Measurements from ENCODE around the gene CARD10. TPM values are rescaled to one million over a fixed set of nuclear protein-coding genes. Genes with fewer than 3 reads are reported as not detected.
"Not testable (repeated sequence)": the region's sequence is repeated elsewhere in the genome, so short reads cannot be mapped to it uniquely, and the experiment has no call there.

The CARD10 gene
- total RNA-seq, 4 donors from 2014 or later: 6.5 to 17.3 (median 11.0) TPM

DNA sequence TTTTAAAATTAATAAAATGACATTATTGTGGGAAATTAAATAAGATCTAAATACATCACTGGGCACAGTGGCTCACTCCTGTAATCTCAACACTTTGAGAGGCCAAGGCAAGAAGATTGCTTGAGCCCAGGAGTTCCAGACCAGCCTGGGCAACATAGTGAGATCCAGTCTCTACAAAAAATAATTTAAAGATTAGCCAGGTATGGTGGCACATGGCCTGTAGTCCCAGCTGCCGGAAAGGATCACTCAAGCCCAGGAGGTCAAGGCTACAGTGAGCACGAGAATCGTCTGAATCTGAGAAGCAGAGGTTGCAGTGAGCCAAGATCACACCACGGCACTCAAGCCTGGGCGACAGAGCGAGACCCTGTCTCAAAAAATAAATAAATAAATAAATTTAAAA, 15.9 kb upstream of the CARD10 start:
- no peaks in the 10 kb centered on the region for H3K9me3 ChIP-seq
- 72% methylated on average over 6 of the region's 6 CpGs for WGBS, 2 donors
- DNase-seq: no peak
- no peaks in the 10 kb centered on the region for H3K27me3 ChIP-seq
- H3K4me3 ChIP-seq (replicated peaks in 1 of 3): no peak overlapping the region
- H3K4me1 ChIP-seq: peaks cover 5 to 11% of the 10 kb centered on the region in 2 donors
- intact Hi-C loops (cut with DNase I): no loop called here
- H3K27ac ChIP-seq: no peak overlapping the region
- TF ChIP-seq, protein P1, sequence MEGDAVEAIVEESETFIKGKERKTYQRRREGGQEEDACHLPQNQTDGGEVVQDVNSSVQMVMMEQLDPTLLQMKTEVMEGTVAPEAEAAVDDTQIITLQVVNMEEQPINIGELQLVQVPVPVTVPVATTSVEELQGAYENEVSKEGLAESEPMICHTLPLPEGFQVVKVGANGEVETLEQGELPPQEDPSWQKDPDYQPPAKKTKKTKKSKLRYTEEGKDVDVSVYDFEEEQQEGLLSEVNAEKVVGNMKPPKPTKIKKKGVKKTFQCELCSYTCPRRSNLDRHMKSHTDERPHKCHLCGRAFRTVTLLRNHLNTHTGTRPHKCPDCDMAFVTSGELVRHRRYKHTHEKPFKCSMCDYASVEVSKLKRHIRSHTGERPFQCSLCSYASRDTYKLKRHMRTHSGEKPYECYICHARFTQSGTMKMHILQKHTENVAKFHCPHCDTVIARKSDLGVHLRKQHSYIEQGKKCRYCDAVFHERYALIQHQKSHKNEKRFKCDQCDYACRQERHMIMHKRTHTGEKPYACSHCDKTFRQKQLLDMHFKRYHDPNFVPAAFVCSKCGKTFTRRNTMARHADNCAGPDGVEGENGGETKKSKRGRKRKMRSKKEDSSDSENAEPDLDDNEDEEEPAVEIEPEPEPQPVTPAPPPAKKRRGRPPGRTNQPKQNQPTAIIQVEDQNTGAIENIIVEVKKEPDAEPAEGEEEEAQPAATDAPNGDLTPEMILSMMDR (IDR thresholded peaks at IDR 0.05): no peak
- TF ChIP-seq POLR2A (IDR thresholded peaks at IDR 0.05): no peak
- H3K36me3 ChIP-seq: no peaks in the 10 kb centered on the region

DNA sequence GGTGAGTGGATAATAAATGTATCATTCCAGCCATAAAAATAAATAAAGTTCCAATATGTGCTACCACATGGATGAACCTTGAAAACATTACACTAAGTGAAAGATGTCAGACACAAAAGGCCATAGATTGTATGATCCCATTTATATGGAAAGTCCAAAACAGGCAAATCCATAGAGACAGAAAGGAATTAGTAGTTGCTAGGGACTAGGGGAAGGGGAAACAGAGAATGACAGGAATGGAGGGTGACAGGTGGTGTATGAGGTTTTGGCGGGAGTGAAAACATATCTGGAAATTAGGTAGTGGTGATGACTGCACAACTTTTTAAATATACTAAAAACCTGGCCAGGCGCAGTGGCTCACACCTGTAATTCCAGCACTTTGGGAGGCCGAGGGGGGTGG, 15.2 kb upstream of the CARD10 start:
- Histone ChIP-seq H3K27me3 (no peaks in the 10 kb centered on the region), H3K4me3 (replicated peaks in 1 of 3) (no peak overlapping the region), H3K36me3 (no peaks in the 10 kb centered on the region), H3K4me1 (peaks cover 5 to 11% of the 10 kb centered on the region in 2 donors), H3K27ac (no peak overlapping the region), H3K9me3 (no peaks in the 10 kb centered on the region)
- intact Hi-C loops (cut with DNase I): no loop called here
- DNase-seq: no peak
- TF ChIP-seq, protein P1 (IDR thresholded peaks at IDR 0.05): no peak
- no peak for TF ChIP-seq POLR2A (IDR thresholded peaks at IDR 0.05)
- 88 to 93% methylated on average over 3 of the region's 3 CpGs for WGBS, 2 donors

DNA sequence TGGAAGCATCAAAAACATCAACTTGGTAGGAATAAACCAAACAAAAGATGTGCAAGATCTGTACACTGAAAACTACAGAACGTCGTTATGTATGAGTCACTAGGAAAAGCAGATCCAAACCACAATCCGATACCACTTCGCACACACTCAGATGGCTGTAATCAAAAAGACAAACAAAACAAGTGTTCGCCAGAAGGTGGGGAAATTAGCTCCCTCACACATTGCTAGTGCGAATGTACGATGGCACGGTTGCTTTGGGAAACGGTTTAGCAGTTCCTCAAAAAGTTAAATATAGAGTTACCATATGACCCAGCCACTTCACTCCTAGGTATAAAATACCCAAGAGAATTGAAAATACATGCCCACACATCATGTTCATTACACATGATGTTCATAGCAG, 14.8 kb upstream of the CARD10 start:
- Histone ChIP-seq H3K4me3 (replicated peaks in 1 of 3) (no peak overlapping the region), H3K27ac (no peak overlapping the region), H3K36me3 (no peaks in the 10 kb centered on the region), H3K9me3 (no peaks in the 10 kb centered on the region), H3K4me1 (peaks cover 4 to 6% of the 10 kb centered on the region in 2 donors), H3K27me3 (no peaks in the 10 kb centered on the region)
- 77 to 81% methylated on average over 9 of the region's 9 CpGs for WGBS, 2 donors
- intact Hi-C loops (cut with DNase I): no loop called here
- no peak for DNase-seq
- no peak for TF ChIP-seq POLR2A (IDR thresholded peaks at IDR 0.05)
- TF ChIP-seq, protein P1 (IDR thresholded peaks at IDR 0.05): no peak

DNA sequence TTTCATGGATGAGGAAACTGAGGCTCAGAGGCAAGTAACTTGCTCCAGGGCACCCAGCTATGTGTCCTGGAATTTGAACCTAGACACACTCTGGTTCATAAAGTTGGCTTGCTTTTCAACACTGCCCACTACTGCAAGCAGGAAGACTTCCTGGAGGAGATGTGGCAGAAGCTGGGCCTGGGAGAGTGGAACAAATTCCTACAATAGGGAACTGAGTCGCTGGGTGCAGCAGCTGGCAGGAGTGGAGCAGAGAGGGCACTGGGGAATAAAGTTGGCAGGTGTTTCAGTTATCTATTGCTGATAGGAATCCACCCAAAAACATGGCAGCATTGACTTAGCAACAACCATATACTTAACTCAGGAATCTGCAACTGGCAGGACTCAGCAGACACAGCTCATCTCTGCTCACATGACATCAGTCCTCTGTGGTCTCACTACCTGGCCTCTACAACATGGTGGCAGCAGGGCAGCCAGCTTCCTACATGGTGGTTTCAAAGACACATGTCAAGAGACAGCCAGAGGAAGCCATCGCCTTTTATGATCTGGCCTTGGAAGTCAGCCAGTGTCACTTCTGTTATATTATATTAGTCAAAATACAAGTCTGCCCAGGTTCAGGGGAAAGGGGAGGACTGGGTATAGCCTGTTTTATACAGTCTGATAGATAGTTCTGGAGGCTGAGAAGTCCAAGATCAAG, 10.6 kb upstream of the CARD10 start:
- no peak overlapping the region for H3K4me3 ChIP-seq (replicated peaks in 1 of 3)
- H3K4me1 ChIP-seq: peaks cover 0 to 6% of the 10 kb centered on the region in 2 donors
- no peaks in the 10 kb centered on the region for H3K36me3 ChIP-seq
- TF ChIP-seq, protein P1 (IDR thresholded peaks at IDR 0.05): no peak
- TF ChIP-seq POLR2A (IDR thresholded peaks at IDR 0.05): no peak
- intact Hi-C loops (cut with DNase I): no loop called here
- DNase-seq: no peak
- H3K27ac ChIP-seq: no peak overlapping the region
- H3K27me3 ChIP-seq: no peaks in the 10 kb centered on the region
- H3K9me3 ChIP-seq: no peaks in the 10 kb centered on the region
- whole genome bisulfite sequencing, 2 donors: 66 to 84% methylated on average over 2 of the region's 2 CpGs

DNA sequence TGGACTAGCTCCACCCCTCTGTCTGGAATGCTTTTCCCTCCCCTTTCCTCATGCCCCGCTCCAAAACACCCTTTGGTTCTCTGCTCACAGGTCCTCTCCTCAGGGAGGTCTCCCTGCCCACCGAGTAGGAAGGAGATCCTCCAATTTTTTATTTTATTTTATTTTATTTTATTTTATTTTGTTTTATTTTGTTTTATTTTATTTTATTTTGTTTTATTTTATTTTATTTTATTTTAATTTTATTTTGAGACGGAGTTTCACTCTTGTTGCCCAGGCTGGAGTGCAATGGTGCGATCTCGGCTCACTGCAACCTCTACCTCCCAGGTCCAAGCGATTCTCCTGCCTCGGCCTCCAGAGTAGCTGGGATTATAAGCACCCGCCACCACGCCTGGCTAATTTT, 8.7 kb upstream of the CARD10 start:
- H3K36me3 ChIP-seq; intact Hi-C loops (cut with DNase I); H3K9me3 ChIP-seq; H3K4me3 ChIP-seq (replicated peaks in 1 of 3); H3K27ac ChIP-seq; H3K27me3 ChIP-seq; H3K4me1 ChIP-seq; DNase-seq: not testable (repeated sequence)
- 95 to 96% methylated on average over 9 of the region's 9 CpGs for WGBS, 2 donors

DNA sequence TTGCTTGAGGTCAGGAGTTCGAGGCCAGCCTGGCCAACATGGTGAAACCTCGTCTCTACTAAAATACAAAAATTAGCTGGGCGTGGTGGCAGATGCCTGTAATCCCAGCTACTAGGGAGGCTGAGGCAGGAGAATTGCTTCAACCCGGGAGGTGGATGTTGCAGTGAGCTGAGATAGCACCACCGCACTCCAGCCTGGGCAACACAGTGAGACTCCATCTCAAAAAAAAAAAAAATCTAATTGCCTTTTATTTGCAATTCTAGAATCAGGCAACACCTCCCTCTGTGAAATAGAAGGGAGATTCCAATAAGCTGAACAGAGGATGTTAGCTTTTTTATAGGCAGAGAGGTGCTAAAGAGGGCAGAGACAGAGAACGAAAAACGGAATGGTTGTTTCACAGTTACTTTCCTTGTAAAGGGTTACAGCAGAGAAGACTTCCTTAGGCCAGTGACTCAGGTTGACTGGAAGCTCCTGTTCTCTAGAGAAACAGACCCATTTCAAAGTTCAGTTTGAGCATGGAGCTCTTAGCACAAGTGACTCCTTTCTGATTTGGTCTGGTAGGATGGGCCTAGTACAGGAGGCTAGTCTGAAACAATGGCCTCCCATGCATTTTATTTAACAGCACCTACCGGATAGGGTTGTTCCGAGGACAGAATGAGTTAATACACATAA, 8.0 kb upstream of the CARD10 start:
- H3K27me3 ChIP-seq; H3K4me3 ChIP-seq (replicated peaks in 1 of 3); H3K9me3 ChIP-seq; intact Hi-C loops (cut with DNase I); H3K27ac ChIP-seq; H3K4me1 ChIP-seq; DNase-seq; H3K36me3 ChIP-seq: not testable (repeated sequence)
- WGBS, 2 donors: 95 to 96% methylated on average over 9 of the region's 9 CpGs
